Vagina (tissue), 2 donors: Measurements from ENCODE around the gene TOPAZ1. TPM values are rescaled to one million over a fixed set of nuclear protein-coding genes. Genes with fewer than 3 reads are reported as not detected.

ENCODE experiments used
- DNase-seq, 2 donors: peaks; one replicate each; pipeline ENCODE4 v3.0.0-alpha.2; 2017; ENCODE audit errors: extremely low spot score in 2 of 2
- H3K27ac ChIP-seq: fragments of 200-600 bp; sonication (generic); one replicate; pipeline ENCODE4 v1.5.1; 2019
- H3K27me3 ChIP-seq: fragments of 200-600 bp; sonication (generic); one replicate; pipeline ENCODE4 v1.5.1; 2019
- H3K36me3 ChIP-seq, 2 donors: fragments of 200-600 bp; sonication (generic); one replicate each; pipeline ENCODE4 v1.5.1; 2017 to 2019
- H3K4me1 ChIP-seq: fragments of 200-600 bp; sonication (generic); one replicate; pipeline ENCODE4 v1.5.1; 2019
- H3K4me3 ChIP-seq, 2 donors: fragments of 200-600 bp; sonication (generic); 1 replicate in 1 of 2; 2 replicates in 1 of 2; pipeline ENCODE4 v1.5.1; 2016 to 2019
- H3K9me3 ChIP-seq: fragments of 200-600 bp; sonication (generic); one replicate; pipeline ENCODE4 v1.5.1; 2019
- POLR2A ChIP-seq, 2 donors: fragments of 450-650 bp; IDR thresholded peaks; one replicate each; pipeline ENCODE4 v1.6.1; 2017; ENCODE audit warnings: antibody characterized with exemption in 2 of 2, mild to moderate bottlenecking in 2 of 2, moderate library complexity in 2 of 2
- POLR2AphosphoS5 ChIP-seq, 2 donors: sonication (generic); formaldehyde crosslinking; IDR thresholded peaks; one replicate each; pipeline ENCODE4 v1.9.0; 2017; ENCODE audit warnings: antibody characterized with exemption in 2 of 2, mild to moderate bottlenecking in 2 of 2, low read depth in 1 of 2; ENCODE audit not compliant: insufficient read depth in 1 of 2
- intact Hi-C: fragments of 100-400 bp; cut with DNase I; formaldehyde crosslinking; loops from one replicate; pipeline ENCODE4 v1.15.1; 2023
- total RNA-seq: library from RNA; depleted of rRNA; stranded (reverse); fragments of >200 nt; gene quantifications from one replicate; pipeline ENCODE4 v1.2.3, GENCODE V29; 2016
- TF ChIP-seq, protein P1 (sequence below), 3 experiments: fragments of 450-650 bp in 2 of 3; fragments of 200-600 bp in 1 of 3; sonication (generic) in 1 of 3; IDR thresholded peaks; one replicate each; pipeline ENCODE4 v1.5.1; 2017 to 2019; ENCODE audit warnings: antibody characterized with exemption in 3 of 3, mild to moderate bottlenecking in 2 of 3, moderate library complexity in 2 of 3

TOPAZ1 gene
- total RNA-seq, 1 donor from 2014 or later, result not detected

DNA sequence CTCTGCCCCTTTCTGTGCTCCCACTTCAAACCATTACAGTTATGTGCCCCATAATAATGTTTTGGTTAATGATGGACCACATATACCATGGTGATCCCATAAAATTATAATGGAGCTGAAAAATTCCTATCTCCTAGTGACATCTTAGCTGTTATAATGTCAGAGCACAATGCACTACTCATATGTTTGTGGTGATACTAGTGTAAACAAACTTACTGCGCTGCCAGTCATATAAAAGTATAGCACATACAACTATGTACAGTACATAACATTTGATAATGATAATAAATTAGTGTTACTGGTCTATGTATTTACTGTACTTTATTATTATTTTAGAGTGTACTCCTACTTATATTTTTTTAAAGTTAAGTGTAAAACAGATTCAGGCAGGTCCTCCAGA lies 51.3 kb downstream of the TOPAZ1 start:
- Histone ChIP-seq H3K27ac (no peak overlapping the region), H3K9me3 (no peaks in the 10 kb centered on the region), H3K27me3 (no peaks in the 10 kb centered on the region), H3K36me3 (no peaks in the 10 kb centered on the region), H3K4me1 (no peaks in the 10 kb centered on the region), H3K4me3 (no peak overlapping the region)
- DNase-seq, result no peak
- TF ChIP-seq POLR2A (IDR thresholded peaks at IDR 0.05) (no peak), POLR2AphosphoS5 (IDR thresholded peaks at IDR 0.05; ENCODE audit: insufficient read depth in 1 of 2, low read depth in 1 of 2) (no peak)
- TF ChIP-seq, protein P1, sequence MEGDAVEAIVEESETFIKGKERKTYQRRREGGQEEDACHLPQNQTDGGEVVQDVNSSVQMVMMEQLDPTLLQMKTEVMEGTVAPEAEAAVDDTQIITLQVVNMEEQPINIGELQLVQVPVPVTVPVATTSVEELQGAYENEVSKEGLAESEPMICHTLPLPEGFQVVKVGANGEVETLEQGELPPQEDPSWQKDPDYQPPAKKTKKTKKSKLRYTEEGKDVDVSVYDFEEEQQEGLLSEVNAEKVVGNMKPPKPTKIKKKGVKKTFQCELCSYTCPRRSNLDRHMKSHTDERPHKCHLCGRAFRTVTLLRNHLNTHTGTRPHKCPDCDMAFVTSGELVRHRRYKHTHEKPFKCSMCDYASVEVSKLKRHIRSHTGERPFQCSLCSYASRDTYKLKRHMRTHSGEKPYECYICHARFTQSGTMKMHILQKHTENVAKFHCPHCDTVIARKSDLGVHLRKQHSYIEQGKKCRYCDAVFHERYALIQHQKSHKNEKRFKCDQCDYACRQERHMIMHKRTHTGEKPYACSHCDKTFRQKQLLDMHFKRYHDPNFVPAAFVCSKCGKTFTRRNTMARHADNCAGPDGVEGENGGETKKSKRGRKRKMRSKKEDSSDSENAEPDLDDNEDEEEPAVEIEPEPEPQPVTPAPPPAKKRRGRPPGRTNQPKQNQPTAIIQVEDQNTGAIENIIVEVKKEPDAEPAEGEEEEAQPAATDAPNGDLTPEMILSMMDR (IDR thresholded peaks at IDR 0.05), result no peak
- intact Hi-C loops, result no loop called here

DNA sequence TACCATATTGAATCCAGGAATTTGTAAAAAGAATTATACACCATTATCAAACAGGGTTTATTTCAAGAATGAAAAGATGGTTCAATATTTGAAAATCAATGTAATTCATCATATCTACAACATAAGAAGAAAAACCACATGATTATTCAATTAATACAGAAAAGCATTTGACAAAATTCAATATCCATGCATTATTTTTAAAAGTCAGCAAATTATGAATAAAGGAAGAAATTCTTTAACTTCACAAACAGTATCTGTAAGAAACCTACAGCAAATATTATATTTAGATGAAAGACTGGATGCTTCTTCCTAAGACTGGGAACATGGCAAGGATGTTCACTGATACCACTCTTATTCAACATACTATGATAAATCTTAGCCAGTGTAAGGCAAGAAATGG lies 55.6 kb downstream of the TOPAZ1 start:
- intact Hi-C loops, result no loop called here
- Histone ChIP-seq H3K36me3 (no peaks in the 10 kb centered on the region), H3K9me3 (no peaks in the 10 kb centered on the region), H3K27me3 (no peaks in the 10 kb centered on the region), H3K4me1 (no peaks in the 10 kb centered on the region), H3K27ac (no peak overlapping the region), H3K4me3 (no peak overlapping the region)
- no peak for TF ChIP-seq POLR2A (IDR thresholded peaks at IDR 0.05)
- TF ChIP-seq, protein P1 (IDR thresholded peaks at IDR 0.05), result no peak
- no peak for TF ChIP-seq POLR2AphosphoS5 (IDR thresholded peaks at IDR 0.05; ENCODE audit: insufficient read depth in 1 of 2, low read depth in 1 of 2)
- no peak for DNase-seq

DNA sequence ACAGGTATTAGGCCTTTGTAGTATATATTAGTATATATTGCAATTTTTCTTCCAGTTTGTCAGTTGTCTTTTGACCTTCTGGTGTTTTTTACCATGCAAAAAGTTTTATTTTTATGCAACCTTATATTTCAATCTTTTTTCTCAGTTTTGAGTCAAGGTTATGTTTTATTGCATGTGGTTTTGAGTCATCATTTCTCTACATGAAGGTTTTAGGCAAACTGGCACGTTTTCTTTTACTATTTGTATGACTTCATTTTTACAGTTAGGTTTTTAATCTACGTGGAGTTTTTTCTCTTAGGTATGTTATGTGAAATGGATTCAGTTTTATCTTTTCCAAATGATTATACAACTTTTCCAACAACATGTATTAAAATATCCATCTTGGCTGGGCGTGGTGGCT lies 60.1 kb downstream of the TOPAZ1 start:
- Histone ChIP-seq H3K4me3 (no peak overlapping the region), H3K27me3 (no peaks in the 10 kb centered on the region), H3K9me3 (no peaks in the 10 kb centered on the region), H3K36me3 (no peaks in the 10 kb centered on the region), H3K27ac (no peak overlapping the region), H3K4me1 (no peaks in the 10 kb centered on the region)
- TF ChIP-seq POLR2AphosphoS5 (IDR thresholded peaks at IDR 0.05; ENCODE audit: insufficient read depth in 1 of 2, low read depth in 1 of 2) (no peak), POLR2A (IDR thresholded peaks at IDR 0.05) (no peak)
- TF ChIP-seq, protein P1 (IDR thresholded peaks at IDR 0.05), result no peak
- intact Hi-C loops, result no loop called here
- DNase-seq, result no peak

DNA sequence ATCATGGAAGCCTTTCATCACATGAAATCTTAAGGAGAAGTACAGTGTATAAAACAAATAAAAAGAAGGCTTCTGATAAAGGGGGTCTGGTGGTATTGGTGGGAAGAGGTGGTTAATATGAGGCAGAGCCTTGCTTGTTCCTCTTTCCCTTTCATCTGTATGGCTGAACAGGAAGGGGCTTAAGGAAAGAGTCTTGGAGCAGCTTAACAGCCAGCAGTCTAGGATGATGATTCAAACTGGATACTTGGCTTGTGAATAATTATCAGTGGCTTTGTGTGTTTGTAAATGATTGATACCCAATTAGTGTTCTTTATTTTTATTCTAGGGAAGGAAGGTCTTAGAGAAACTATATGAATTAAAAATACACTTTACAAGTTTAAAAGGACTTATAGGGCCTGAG lies 67.8 kb downstream of the TOPAZ1 start:
- H3K9me3 ChIP-seq, result no peaks in the 10 kb centered on the region
- no peaks in the 10 kb centered on the region for H3K27me3 ChIP-seq
- H3K27ac ChIP-seq, result no peak overlapping the region
- intact Hi-C loops, result no loop called here
- no peaks in the 10 kb centered on the region for H3K4me1 ChIP-seq
- H3K36me3 ChIP-seq, result no peaks in the 10 kb centered on the region
- H3K4me3 ChIP-seq, result no peak overlapping the region
- TF ChIP-seq, protein P1 (IDR thresholded peaks at IDR 0.05), result no peak
- TF ChIP-seq POLR2AphosphoS5 (IDR thresholded peaks at IDR 0.05; ENCODE audit: insufficient read depth in 1 of 2, low read depth in 1 of 2), result no peak
- no peak for TF ChIP-seq POLR2A (IDR thresholded peaks at IDR 0.05)
- DNase-seq, result no peak

DNA sequence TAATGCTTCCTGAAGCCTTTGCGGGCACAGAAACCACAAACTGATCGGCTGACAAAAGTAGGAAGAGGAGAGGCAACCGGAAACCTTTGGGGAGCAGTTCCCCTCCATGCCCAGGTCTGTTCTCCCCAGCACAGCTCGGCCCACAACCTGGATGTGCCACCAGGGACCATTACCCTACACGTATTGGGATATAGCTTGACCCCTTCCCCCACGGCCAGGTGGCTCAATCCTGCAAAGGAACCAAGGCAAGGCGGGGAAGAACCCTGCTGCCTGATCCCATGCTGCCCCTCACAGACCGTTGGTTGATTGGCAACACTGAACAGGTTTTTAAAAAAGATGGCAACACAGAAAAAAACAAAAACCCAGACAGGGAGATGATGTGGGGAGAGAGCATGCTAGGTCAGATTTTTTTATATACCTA lies 77.2 kb downstream of the TOPAZ1 start:
- intact Hi-C loops, result no loop called here
- TF ChIP-seq POLR2A (IDR thresholded peaks at IDR 0.05), result no peak
- no peak for TF ChIP-seq POLR2AphosphoS5 (IDR thresholded peaks at IDR 0.05; ENCODE audit: insufficient read depth in 1 of 2, low read depth in 1 of 2)
- TF ChIP-seq, protein P1 (IDR thresholded peaks at IDR 0.05), result no peak
- Histone ChIP-seq H3K4me3 (no peak overlapping the region), H3K36me3 (no peaks in the 10 kb centered on the region), H3K27me3 (no peaks in the 10 kb centered on the region), H3K9me3 (no peaks in the 10 kb centered on the region), H3K27ac (no peak overlapping the region), H3K4me1 (no peaks in the 10 kb centered on the region)
- DNase-seq, result no peak
